Measurements from ENCODE around the gene PATJ. TPM values are rescaled to one million over a fixed set of nuclear protein-coding genes. Genes with fewer than 3 reads are reported as not detected.
"Not testable (repeated sequence)": the region's sequence is repeated elsewhere in the genome, so short reads cannot be mapped to it uniquely, and the experiment has no call there.

Gene PATJ
- total and polyA plus RNA-seq, 2 donors (not counting 1 experiment from before 2014, with no cell fraction given), result 8.0 to 45.3 TPM

DNA sequence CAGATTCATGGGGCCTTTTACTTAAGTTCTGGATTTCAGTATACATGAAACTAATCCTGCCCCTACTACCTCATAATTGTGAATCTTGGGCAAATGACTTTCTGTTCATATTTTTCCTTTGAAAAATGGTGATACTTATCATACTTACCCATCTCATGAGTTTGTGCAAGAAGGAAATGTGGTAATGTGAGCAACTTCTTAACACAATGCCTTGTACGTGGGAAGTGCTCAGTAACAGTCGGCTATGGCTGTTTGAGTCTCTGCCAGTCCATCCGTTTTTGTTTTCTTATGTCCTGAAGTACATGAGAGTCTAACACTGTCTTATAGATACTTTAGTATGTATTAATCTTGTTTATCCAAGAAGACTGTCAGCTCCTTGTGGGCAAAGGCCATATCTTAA lies 86.5 kb downstream of the PATJ start:
- ATAC-seq (ENCODE audit: low read depth) (no peak), DNase-seq (no peak)
- no peaks in the 10 kb centered on the region for H3K4me1 ChIP-seq (ENCODE audit: control insufficient read depth in 2 of 2, insufficient read depth in 2 of 2, low read length in 2 of 2)
- WGBS (ENCODE audit: insufficient coverage), result 100% methylated on average over 1 of the region's 3 CpGs
- H3K36me3 ChIP-seq (replicated peaks in 1 of 2; ENCODE audit: control extremely low read depth in 1 of 2, control insufficient read depth in 1 of 2, extremely low read depth in 1 of 2, insufficient read depth in 2 of 2, low read length in 1 of 2), result peaks cover 0 to 21% of the 10 kb centered on the region in 2 experiments
- H3K27ac Mint-ChIP-seq, result no peak overlapping the region
- no peak overlapping the region for H3K4me3 ChIP-seq (ENCODE audit: control extremely low read depth in 1 of 5, extremely low read depth in 1 of 5, insufficient read depth in 1 of 5, low read depth in 2 of 5, low read length in 4 of 5)
- H3K9ac ChIP-seq (ENCODE audit: low read length), result no peak overlapping the region
- no peaks in the 10 kb centered on the region for H3K4me1 Mint-ChIP-seq
- intact Hi-C loops (cut with micrococcal nuclease), result no loop called here
- ChIA-PET CTCF (no interaction called here), POLR2A (no interaction called here)
- H3K27me3 Mint-ChIP-seq, result no peaks in the 10 kb centered on the region
- no peaks in the 10 kb centered on the region for H3K9me3 Mint-ChIP-seq (ENCODE audit: insufficient read depth)
- no peaks in the 10 kb centered on the region for H3K9me3 ChIP-seq (ENCODE audit: control extremely low read depth in 1 of 3, control insufficient read depth in 2 of 3, insufficient read depth in 1 of 3, low read length in 2 of 3)
- no peak for TF ChIP-seq EZH2 (IDR thresholded peaks at IDR 0.05; ENCODE audit: borderline replicate concordance, insufficient read depth, low read depth, low read length, poor library complexity, severe bottlenecking)
- TF ChIP-seq, protein P1, sequence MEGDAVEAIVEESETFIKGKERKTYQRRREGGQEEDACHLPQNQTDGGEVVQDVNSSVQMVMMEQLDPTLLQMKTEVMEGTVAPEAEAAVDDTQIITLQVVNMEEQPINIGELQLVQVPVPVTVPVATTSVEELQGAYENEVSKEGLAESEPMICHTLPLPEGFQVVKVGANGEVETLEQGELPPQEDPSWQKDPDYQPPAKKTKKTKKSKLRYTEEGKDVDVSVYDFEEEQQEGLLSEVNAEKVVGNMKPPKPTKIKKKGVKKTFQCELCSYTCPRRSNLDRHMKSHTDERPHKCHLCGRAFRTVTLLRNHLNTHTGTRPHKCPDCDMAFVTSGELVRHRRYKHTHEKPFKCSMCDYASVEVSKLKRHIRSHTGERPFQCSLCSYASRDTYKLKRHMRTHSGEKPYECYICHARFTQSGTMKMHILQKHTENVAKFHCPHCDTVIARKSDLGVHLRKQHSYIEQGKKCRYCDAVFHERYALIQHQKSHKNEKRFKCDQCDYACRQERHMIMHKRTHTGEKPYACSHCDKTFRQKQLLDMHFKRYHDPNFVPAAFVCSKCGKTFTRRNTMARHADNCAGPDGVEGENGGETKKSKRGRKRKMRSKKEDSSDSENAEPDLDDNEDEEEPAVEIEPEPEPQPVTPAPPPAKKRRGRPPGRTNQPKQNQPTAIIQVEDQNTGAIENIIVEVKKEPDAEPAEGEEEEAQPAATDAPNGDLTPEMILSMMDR (IDR thresholded peaks at IDR 0.05), result no peak
- H3K4me3 Mint-ChIP-seq, result no peak overlapping the region
- no peaks in the 10 kb centered on the region for H3K27me3 ChIP-seq (replicated peaks in 1 of 4; ENCODE audit: control extremely low read depth in 1 of 4, control insufficient read depth in 3 of 4, insufficient read depth in 4 of 4, low read length in 3 of 4)
- H3K79me2 ChIP-seq (ENCODE audit: control insufficient read depth, insufficient read depth, low read length), result no peaks in the 10 kb centered on the region
- H3K27ac ChIP-seq (ENCODE audit: low read length in 2 of 2), result no peak overlapping the region
- no peak overlapping the region for H3K4me2 ChIP-seq (replicated peaks; ENCODE audit: low read depth, low read length, poor library complexity, severe bottlenecking)
- H4K20me1 ChIP-seq (ENCODE audit: control insufficient read depth, insufficient read depth, low read length, poor library complexity, severe bottlenecking), result no peaks in the 10 kb centered on the region
- H2AFZ ChIP-seq (ENCODE audit: insufficient read depth, low read depth, low read length, poor library complexity, severe bottlenecking), result no peak overlapping the region

DNA sequence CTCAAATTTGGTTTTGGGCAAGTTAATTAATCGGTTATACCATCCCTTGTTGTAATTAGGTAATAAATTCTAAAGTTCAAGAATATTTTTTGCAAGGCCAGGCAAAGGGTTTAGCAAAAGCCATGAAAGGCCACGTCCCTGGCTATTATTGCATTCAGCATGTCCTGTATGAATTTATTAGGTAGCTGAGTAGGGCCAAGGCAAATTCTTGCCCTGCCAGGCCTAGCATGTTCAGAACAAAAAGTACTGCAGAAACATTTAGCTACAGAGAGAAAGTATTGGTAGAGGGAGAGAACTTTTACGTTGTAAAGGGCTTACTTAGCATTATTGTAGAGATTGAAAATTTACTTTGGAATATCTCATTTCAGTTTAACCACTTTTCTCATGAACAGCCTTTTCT lies 94.4 kb downstream of the PATJ start:
- Histone ChIP-seq H3K9ac (ENCODE audit: low read length) (no peak overlapping the region), H2AFZ (ENCODE audit: insufficient read depth, low read depth, low read length, poor library complexity, severe bottlenecking) (no peak overlapping the region), H3K36me3 (replicated peaks in 1 of 2; ENCODE audit: control extremely low read depth in 1 of 2, control insufficient read depth in 1 of 2, extremely low read depth in 1 of 2, insufficient read depth in 2 of 2, low read length in 1 of 2) (no peaks in the 10 kb centered on the region), H4K20me1 (ENCODE audit: control insufficient read depth, insufficient read depth, low read length, poor library complexity, severe bottlenecking) (no peaks in the 10 kb centered on the region), H3K9me3 (ENCODE audit: control extremely low read depth in 1 of 3, control insufficient read depth in 2 of 3, insufficient read depth in 1 of 3, low read length in 2 of 3) (no peaks in the 10 kb centered on the region), H3K79me2 (ENCODE audit: control insufficient read depth, insufficient read depth, low read length) (no peaks in the 10 kb centered on the region), H3K27ac (ENCODE audit: low read length in 2 of 2) (no peak overlapping the region), H3K4me2 (replicated peaks; ENCODE audit: low read depth, low read length, poor library complexity, severe bottlenecking) (no peak overlapping the region), H3K4me3 (ENCODE audit: control extremely low read depth in 1 of 5, extremely low read depth in 1 of 5, insufficient read depth in 1 of 5, low read depth in 2 of 5, low read length in 4 of 5) (no peak overlapping the region), H3K4me1 (ENCODE audit: control insufficient read depth in 2 of 2, insufficient read depth in 2 of 2, low read length in 2 of 2) (no peaks in the 10 kb centered on the region), H3K27me3 (replicated peaks in 1 of 4; ENCODE audit: control extremely low read depth in 1 of 4, control insufficient read depth in 3 of 4, insufficient read depth in 4 of 4, low read length in 3 of 4) (no peaks in the 10 kb centered on the region)
- ATAC-seq (ENCODE audit: low read depth) (no peak), DNase-seq (no peak)
- no peak overlapping the region for H3K27ac Mint-ChIP-seq
- no peaks in the 10 kb centered on the region for H3K27me3 Mint-ChIP-seq
- POLR2A ChIA-PET, result no interaction called here
- intact Hi-C loops (cut with micrococcal nuclease), result no loop called here
- TF ChIP-seq, protein P1 (IDR thresholded peaks at IDR 0.05), result no peak
- TF ChIP-seq EZH2 (IDR thresholded peaks at IDR 0.05; ENCODE audit: borderline replicate concordance, insufficient read depth, low read depth, low read length, poor library complexity, severe bottlenecking), result no peak
- no peak overlapping the region for H3K4me3 Mint-ChIP-seq
- WGBS (ENCODE audit: insufficient coverage), result 87% methylated on average over 1 of the region's 3 CpGs
- H3K4me1 Mint-ChIP-seq, result no peaks in the 10 kb centered on the region
- CTCF ChIA-PET, result no interaction called here
- H3K9me3 Mint-ChIP-seq (ENCODE audit: insufficient read depth), result no peaks in the 10 kb centered on the region

DNA sequence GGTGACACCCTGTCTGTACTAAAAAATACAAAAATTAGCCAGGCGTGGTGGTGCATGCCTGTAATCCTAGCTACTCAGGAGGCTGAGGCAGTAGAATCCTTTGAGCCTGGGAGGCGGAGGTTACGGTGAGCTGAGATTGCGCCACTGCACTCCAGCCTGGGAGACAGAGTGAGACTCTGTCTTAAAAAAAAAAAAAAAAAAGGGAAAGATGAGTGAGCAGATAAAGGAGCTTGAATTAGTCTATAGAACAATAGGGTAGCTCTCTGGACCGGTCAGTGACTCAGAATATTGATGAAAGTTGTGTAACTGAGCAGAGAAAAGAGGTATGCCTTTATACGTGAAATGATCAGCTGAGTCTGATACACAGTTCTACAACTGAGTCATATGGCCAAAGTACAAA lies 95.3 kb downstream of the PATJ start:
- H3K4me2 ChIP-seq (replicated peaks; ENCODE audit: low read depth, low read length, poor library complexity, severe bottlenecking); ATAC-seq (ENCODE audit: low read depth); H3K9ac ChIP-seq (ENCODE audit: low read length); H3K27me3 ChIP-seq (replicated peaks in 1 of 4; ENCODE audit: control extremely low read depth in 1 of 4, control insufficient read depth in 3 of 4, insufficient read depth in 4 of 4, low read length in 3 of 4); DNase-seq; H3K9me3 ChIP-seq (ENCODE audit: control extremely low read depth in 1 of 3, control insufficient read depth in 2 of 3, insufficient read depth in 1 of 3, low read length in 2 of 3); H3K4me3 Mint-ChIP-seq; H2AFZ ChIP-seq (ENCODE audit: insufficient read depth, low read depth, low read length, poor library complexity, severe bottlenecking); intact Hi-C loops (cut with micrococcal nuclease); H3K4me3 ChIP-seq (ENCODE audit: control extremely low read depth in 1 of 5, extremely low read depth in 1 of 5, insufficient read depth in 1 of 5, low read depth in 2 of 5, low read length in 4 of 5); H3K27ac ChIP-seq (ENCODE audit: low read length in 2 of 2); POLR2A ChIA-PET; H3K36me3 ChIP-seq (replicated peaks in 1 of 2; ENCODE audit: control extremely low read depth in 1 of 2, control insufficient read depth in 1 of 2, extremely low read depth in 1 of 2, insufficient read depth in 2 of 2, low read length in 1 of 2); H4K20me1 ChIP-seq (ENCODE audit: control insufficient read depth, insufficient read depth, low read length, poor library complexity, severe bottlenecking); H3K79me2 ChIP-seq (ENCODE audit: control insufficient read depth, insufficient read depth, low read length); H3K4me1 ChIP-seq (ENCODE audit: control insufficient read depth in 2 of 2, insufficient read depth in 2 of 2, low read length in 2 of 2); H3K27ac Mint-ChIP-seq; H3K27me3 Mint-ChIP-seq; H3K4me1 Mint-ChIP-seq; H3K9me3 Mint-ChIP-seq (ENCODE audit: insufficient read depth): not testable (repeated sequence)
- 100% methylated on average over 4 of the region's 6 CpGs for WGBS (ENCODE audit: insufficient coverage)
- CTCF ChIA-PET, result interaction anchor here (0.7 kb wide), 1 partner anchor 18 kb away, joined by 3 read pairs; no protein-coding TSS in a partner anchor
